CD4-positive, alpha-beta T cell (primary cell): ENCODE results near the gene ADAM23. TPM values are rescaled to one million over a fixed set of nuclear protein-coding genes. Genes with fewer than 3 reads are reported as not detected.

Source experiments
- ATAC-seq: fragments of 200-7000 bp; cut with Tn5 transposase; one replicate; pipeline ENCODE4 v1.10.0; 2022; ENCODE audit warnings: mild to moderate bottlenecking; ENCODE audit not compliant: poor library complexity
- CTCF ChIA-PET: fragments of 350-600 bp; sonication (Branson Sonifier 250); formaldehyde crosslinking; loops from one replicate; lab custom pipeline; 2021; ENCODE audit warnings: antibody characterized with exemption, inconsistent platforms; lab: Charles Lee
- POLR2A ChIA-PET: fragments of 350-600 bp; sonication (Branson Sonifier 250); formaldehyde crosslinking; loops from one replicate; lab custom pipeline; 2021; ENCODE audit warnings: antibody characterized with exemption, inconsistent platforms; lab: Charles Lee
- DNase-seq, 14 experiments: peaks; one replicate each; pipeline ENCODE4 v3.0.0-alpha.2; 2013 to 2020; ENCODE audit warnings: mixed read lengths in 2 of 14
- H3K27ac ChIP-seq, 2 donors: one replicate each; pipeline versions ENCODE4 v1.5.1 to v1.7.0; 2013; ENCODE audit warnings: low read length in 2 of 2, low read depth in 1 of 2, mild to moderate bottlenecking in 1 of 2
- H3K27me3 ChIP-seq, 2 experiments: 1 replicate in 1 of 2; 2 replicates in 1 of 2; pipeline versions ENCODE4 v1.6.1 to v1.7.0; 2013; ENCODE audit warnings: low read length in 2 of 2, control low read depth in 1 of 2, mild to moderate bottlenecking in 1 of 2, moderate library complexity in 1 of 2; ENCODE audit not compliant: insufficient read depth in 2 of 2, control insufficient read depth in 1 of 2
- H3K36me3 ChIP-seq: one replicate; pipeline ENCODE4 v1.6.1; 2013; ENCODE audit warnings: low read length, control low read depth; ENCODE audit not compliant: insufficient read depth
- H3K4me1 ChIP-seq: one replicate; pipeline ENCODE4 v1.6.1; 2013; ENCODE audit warnings: low read length, control low read depth; ENCODE audit not compliant: insufficient read depth
- H3K4me3 ChIP-seq: one replicate; pipeline ENCODE4 v1.5.1; 2013; ENCODE audit warnings: mild to moderate bottlenecking, low read length, moderate library complexity
- H3K9me3 ChIP-seq, 2 experiments: 1 replicate in 1 of 2; 2 replicates in 1 of 2; pipeline versions ENCODE4 v1.6.1 to v1.7.0; 2013; ENCODE audit warnings: low read length in 2 of 2, mild to moderate bottlenecking in 2 of 2, control low read depth in 1 of 2, moderate library complexity in 1 of 2; ENCODE audit not compliant: control insufficient read depth in 1 of 2, insufficient read depth in 1 of 2
- H3K27ac Mint-ChIP-seq: one replicate; pipeline ENCODE4 v1.8.0; 2020; ENCODE audit warnings: mixed read lengths
- H3K27me3 Mint-ChIP-seq: one replicate; pipeline ENCODE4 v1.8.0; 2021; ENCODE audit warnings: mixed read lengths
- H3K36me3 Mint-ChIP-seq: one replicate; pipeline ENCODE4 v1.8.0; 2021; ENCODE audit warnings: low read depth, mixed read lengths
- H3K4me1 Mint-ChIP-seq: one replicate; pipeline ENCODE4 v1.8.0; 2021; ENCODE audit warnings: low read depth, mixed read lengths
- H3K4me3 Mint-ChIP-seq: one replicate; pipeline ENCODE4 v1.8.0; 2020; ENCODE audit warnings: mild to moderate bottlenecking, mixed read lengths
- H3K9me3 Mint-ChIP-seq: one replicate; pipeline ENCODE4 v1.8.0; 2020; ENCODE audit warnings: mixed read lengths
- CTCF ChIP-seq: fragments of 200-600 bp; IDR thresholded peaks from one replicate; pipeline ENCODE4 v1.8.0; 2022; ENCODE audit warnings: antibody characterized with exemption, mild to moderate bottlenecking
- intact Hi-C, 2 experiments: fragments of 100-400 bp; cut with DNase I in 1 of 2; cut with micrococcal nuclease in 1 of 2; formaldehyde crosslinking; loops; one replicate each; pipeline versions ENCODE4 v1.15.1 to v1.9.0; 2023 to 2025; cut with DNase I, micrococcal nuclease
- total RNA-seq, 174 experiments: library from RNA in 2 of 174; stranded (reverse) in 2 of 174; gene quantifications; one replicate each; pipeline ENCODE4 v1.2.3 and lab custom pipeline; 2021 to 2026

Gene ADAM23
- total RNA-seq, 2 experiments from 2014 or later, result 6.3 to 7.7 TPM

DNA sequence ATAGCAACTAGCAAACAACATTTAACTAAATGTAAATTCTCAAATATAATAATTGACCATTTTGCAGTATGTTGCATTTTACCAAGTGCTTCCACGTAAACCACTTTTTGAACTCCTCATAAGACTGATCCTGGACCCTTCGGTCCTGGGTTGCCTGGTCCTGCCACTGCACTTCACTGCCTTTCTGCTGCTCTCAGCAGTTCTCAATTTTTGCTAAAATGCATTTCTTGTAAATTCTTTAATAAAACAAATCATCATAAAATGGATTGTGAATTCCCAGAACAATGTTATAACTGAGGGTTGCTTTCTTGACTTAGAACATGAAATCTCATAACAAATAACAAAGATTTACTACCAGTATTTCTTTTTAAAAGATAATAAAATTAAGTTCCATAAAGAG lies 12.9 kb upstream of the ADAM23 start:
- intact Hi-C loops, result no loop called here
- no peaks in the 10 kb centered on the region for H3K4me1 ChIP-seq
- ChIA-PET POLR2A (no interaction called here), CTCF (no interaction called here)
- Mint-ChIP-seq H3K27me3 (peaks cover 8% of the 10 kb centered on the region), H3K4me3 (no peak overlapping the region), H3K9me3 (no peaks in the 10 kb centered on the region), H3K36me3 (no peaks in the 10 kb centered on the region), H3K27ac (no peak overlapping the region), H3K4me1 (no peaks in the 10 kb centered on the region)
- H3K27ac ChIP-seq, result no peak overlapping the region
- peaks cover 0 to 1% of the 10 kb centered on the region in 2 experiments for H3K27me3 ChIP-seq
- H3K9me3 ChIP-seq, result no peaks in the 10 kb centered on the region
- no peak for DNase-seq
- no peak overlapping the region for H3K4me3 ChIP-seq
- no peak for ATAC-seq
- TF ChIP-seq CTCF, result no peak
- H3K36me3 ChIP-seq, result no peaks in the 10 kb centered on the region

GRCh38 chr2:206431439-206431838 lies 11.9 kb upstream of the ADAM23 start:
- Histone ChIP-seq H3K9me3 (no peaks in the 10 kb centered on the region), H3K27me3 (peaks cover 0 to 5% of the 10 kb centered on the region in 2 experiments), H3K4me3 (no peak overlapping the region), H3K4me1 (no peaks in the 10 kb centered on the region), H3K27ac (no peak overlapping the region), H3K36me3 (no peaks in the 10 kb centered on the region)
- CTCF ChIA-PET, result no interaction called here
- intact Hi-C loops, result no loop called here
- ATAC-seq, result no peak
- Mint-ChIP-seq H3K4me1 (no peaks in the 10 kb centered on the region), H3K9me3 (no peaks in the 10 kb centered on the region), H3K27me3 (peaks cover 8% of the 10 kb centered on the region), H3K36me3 (no peaks in the 10 kb centered on the region), H3K27ac (no peak overlapping the region), H3K4me3 (no peak overlapping the region)
- no peak for DNase-seq
- POLR2A ChIA-PET, result no interaction called here
- TF ChIP-seq CTCF, result no peak

DNA sequence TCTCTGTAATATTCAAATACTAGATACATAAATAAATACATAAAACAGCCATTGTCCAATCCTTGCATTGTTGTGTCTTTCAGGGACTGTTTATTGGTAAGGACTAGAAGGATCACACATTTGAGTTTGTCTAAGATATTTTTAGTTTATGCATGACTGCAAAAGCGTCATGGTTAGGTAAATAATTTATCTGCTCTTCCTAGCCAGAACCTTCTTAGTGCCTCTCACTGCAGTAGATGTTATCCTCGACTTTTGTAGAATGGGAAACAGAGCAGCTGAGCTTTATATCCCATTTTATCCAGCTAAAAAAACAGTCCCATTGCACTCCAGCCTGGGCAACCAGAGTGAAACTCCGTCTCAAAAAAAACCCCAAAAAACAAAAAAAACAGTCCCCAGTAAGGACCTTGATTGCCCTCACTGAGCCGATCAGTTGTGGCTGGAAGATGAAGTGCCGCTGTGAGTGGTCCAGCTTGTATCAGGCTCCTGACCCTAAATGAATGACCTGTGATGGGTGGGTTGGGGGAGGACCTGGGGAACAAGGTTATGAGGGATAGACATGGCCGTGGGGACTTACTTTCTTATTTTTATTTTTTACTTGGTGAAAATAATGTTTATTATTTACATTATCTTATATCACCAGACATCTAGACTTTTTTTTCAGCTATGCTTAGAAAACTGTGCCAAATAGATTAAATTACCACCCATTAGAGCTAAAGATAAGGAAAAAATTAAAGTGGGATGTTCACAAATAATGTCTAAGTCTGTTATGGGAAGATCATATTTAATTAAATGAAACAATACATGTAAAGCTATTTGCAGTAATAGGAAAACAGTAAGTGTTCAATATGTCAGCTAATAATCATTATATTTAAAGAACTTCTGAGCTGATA lies 10.9 kb upstream of the ADAM23 start:
- no peaks in the 10 kb centered on the region for H3K9me3 ChIP-seq
- H3K4me1 ChIP-seq, result no peaks in the 10 kb centered on the region
- no peak for ATAC-seq
- DNase-seq, result no peak
- CTCF ChIA-PET, result no interaction called here
- Mint-ChIP-seq H3K4me3 (no peak overlapping the region), H3K27me3 (peaks cover 10% of the 10 kb centered on the region), H3K36me3 (no peaks in the 10 kb centered on the region), H3K9me3 (no peaks in the 10 kb centered on the region), H3K27ac (no peak overlapping the region), H3K4me1 (no peaks in the 10 kb centered on the region)
- no peak overlapping the region for H3K4me3 ChIP-seq
- intact Hi-C loops, result no loop called here
- no peaks in the 10 kb centered on the region for H3K36me3 ChIP-seq
- TF ChIP-seq CTCF, result no peak
- POLR2A ChIA-PET, result no interaction called here
- no peak overlapping the region for H3K27ac ChIP-seq
- H3K27me3 ChIP-seq, result peaks cover 0 to 5% of the 10 kb centered on the region in 2 experiments
